Activated T-cell treated with anti-CD3 and anti-CD28 coated beads, Interleukin-2, amount 50 U/mL, for 48 hours (primary cell): ENCODE data around the gene EMC7.
"Not testable (repeated sequence)": the region's sequence is repeated elsewhere in the genome, so short reads cannot be mapped to it uniquely, and the experiment has no call there.

Source experiments
- DNase-seq, 2 experiments: peaks; one replicate each; pipeline ENCODE4 v3.0.0-alpha.2; 2020

EMC7 gene

GRCh38 chr15:34101366-34102174, at the start of gene EMC7, which contains the start of gene PGBD4:
Gene EMC7, minus strand, starts transcription at chr15:34101862. Its CDS starts 23 bp downstream, at chr15:34101839.
Gene PGBD4, plus strand, starts transcription at chr15:34102083. Its CDS starts 449 bp downstream, at chr15:34102532.
- peak; percentile 99 for DNase-seq

GRCh38 chr15:34147371-34148140, 45.9 kb upstream of the EMC7 start:
- DNase-seq, result no peak

GRCh38 chr15:34133511-34133910, 31.8 kb upstream of the EMC7 start:
- DNase-seq, result no peak

GRCh38 chr15:34132881-34133280, 31.2 kb upstream of the EMC7 start:
- DNase-seq, result no peak

- DNase-seq, result no peak
These were observed 27.2 kb upstream of the EMC7 start for GRCh38 chr15:34128898-34129297.

GRCh38 chr15:34126522-34126921, 24.9 kb upstream of the EMC7 start:
- no peak for DNase-seq

- no peak for DNase-seq
These were observed 24.3 kb upstream of the EMC7 start for GRCh38 chr15:34125945-34126344.

GRCh38 chr15:34124651-34125050, 23.0 kb upstream of the EMC7 start:
- DNase-seq, result no peak

GRCh38 chr15:34122771-34123183, 21.1 kb upstream of the EMC7 start:
- no peak for DNase-seq

- not testable (repeated sequence) for DNase-seq
These were observed 20.1 kb upstream of the EMC7 start for GRCh38 chr15:34121786-34122185.

- DNase-seq, result not testable (repeated sequence)
These were observed 18.8 kb upstream of the EMC7 start for GRCh38 chr15:34120420-34120819.

GRCh38 chr15:34119291-34119690, 17.6 kb upstream of the EMC7 start:
- DNase-seq, result no peak

- no peak for DNase-seq
These were observed 15.0 kb upstream of the EMC7 start for GRCh38 chr15:34116620-34117019.

GRCh38 chr15:34114739-34115138, 13.1 kb upstream of the EMC7 start:
- DNase-seq, result no peak

GRCh38 chr15:34114215-34114614, 12.6 kb upstream of the EMC7 start:
- DNase-seq, result no peak

GRCh38 chr15:34111488-34111887, 9.8 kb upstream of the EMC7 start:
- no peak for DNase-seq

GRCh38 chr15:34109797-34110663, 8.4 kb upstream of the EMC7 start:
- DNase-seq, result no peak

- DNase-seq, result no peak
These were observed 5.7 kb upstream of the EMC7 start for GRCh38 chr15:34107315-34107714.

- no peak for DNase-seq
These were observed 4.8 kb upstream of the EMC7 start for GRCh38 chr15:34106423-34106822.

GRCh38 chr15:34102175-34102925, 688 bp upstream of the EMC7 start:
- DNase-seq, result no peak

- DNase-seq, result no peak
These were observed 1.7 kb downstream of the EMC7 start for GRCh38 chr15:34099914-34100313.

GRCh38 chr15:34085746-34086145, 15.9 kb downstream of the EMC7 start:
- DNase-seq, result no peak
